Glutamatergic neuron (in vitro differentiated cells): ENCODE data around the gene DCAF8L2. TPM values are rescaled to one million over a fixed set of nuclear protein-coding genes. Genes with fewer than 3 reads are reported as not detected.

Experiments used
- DNase-seq: peaks from one replicate; pipeline ENCODE4 v3.0.0; 2022
- H3K27ac Mint-ChIP-seq: one replicate; pipeline ENCODE4 v1.8.0; 2020; ENCODE audit warnings: mild to moderate bottlenecking, mixed read lengths, inconsistent platforms; ENCODE audit not compliant: unreplicated experiment
- H3K27me3 Mint-ChIP-seq: one replicate; pipeline ENCODE4 v1.8.0; 2020; ENCODE audit warnings: mild to moderate bottlenecking, moderate library complexity, mixed read lengths, inconsistent platforms; ENCODE audit not compliant: unreplicated experiment
- H3K36me3 Mint-ChIP-seq: one replicate; pipeline ENCODE4 v1.8.0; 2020; ENCODE audit warnings: mild to moderate bottlenecking, mixed read lengths, inconsistent platforms; ENCODE audit not compliant: unreplicated experiment
- H3K4me1 Mint-ChIP-seq: one replicate; pipeline ENCODE4 v1.8.0; 2020; ENCODE audit warnings: mild to moderate bottlenecking, low read depth, mixed read lengths, inconsistent platforms; ENCODE audit not compliant: unreplicated experiment
- H3K4me3 Mint-ChIP-seq: one replicate; pipeline ENCODE4 v1.8.0; 2020; ENCODE audit warnings: mild to moderate bottlenecking, mixed read lengths, inconsistent platforms; ENCODE audit not compliant: unreplicated experiment
- H3K9me3 Mint-ChIP-seq: one replicate; pipeline ENCODE4 v1.8.0; 2020; ENCODE audit warnings: mild to moderate bottlenecking, moderate library complexity, mixed read lengths, inconsistent platforms; ENCODE audit not compliant: unreplicated experiment
- CTCF ChIP-seq: fragments of 200-600 bp; sonication (generic); IDR thresholded peaks from one replicate; pipeline ENCODE4 v1.5.0; 2021; ENCODE audit not compliant: partially characterized antibody, unreplicated experiment
- total RNA-seq: library from RNA; stranded (reverse); fragmentation: NEBNext Ultra II Directional; extraction: Animal tissue kit (Norgen Biotek cat#: 25700); gene quantifications from one replicate; pipeline ENCODE4 v1.2.1, GENCODE V29; 2021; ENCODE audit not compliant: unreplicated experiment

DCAF8L2 gene
- total RNA-seq, 1 donor from 2014 or later, result not detected

- H3K4me1 Mint-ChIP-seq, result no peaks in the 10 kb centered on the region
- H3K27ac Mint-ChIP-seq, result no peak overlapping the region
- H3K9me3 Mint-ChIP-seq, result peaks cover 2% of the 10 kb centered on the region
- H3K27me3 Mint-ChIP-seq, result no peaks in the 10 kb centered on the region
- TF ChIP-seq CTCF, result no peak
- H3K36me3 Mint-ChIP-seq, result no peaks in the 10 kb centered on the region
- no peak for DNase-seq
- H3K4me3 Mint-ChIP-seq, result no peak overlapping the region
These were observed 161.8 kb downstream of the DCAF8L2 start for GRCh38 chrX:27751976-27752375.

- no peak for DNase-seq
- H3K4me3 Mint-ChIP-seq, result no peak overlapping the region
- H3K4me1 Mint-ChIP-seq, result no peaks in the 10 kb centered on the region
- no peak overlapping the region for H3K27ac Mint-ChIP-seq
- no peaks in the 10 kb centered on the region for H3K36me3 Mint-ChIP-seq
- no peak for TF ChIP-seq CTCF
- H3K27me3 Mint-ChIP-seq, result no peaks in the 10 kb centered on the region
- H3K9me3 Mint-ChIP-seq, result no peaks in the 10 kb centered on the region
These were observed 175.6 kb downstream of the DCAF8L2 start for GRCh38 chrX:27765718-27766117.

- Mint-ChIP-seq H3K36me3 (no peaks in the 10 kb centered on the region), H3K4me1 (no peaks in the 10 kb centered on the region), H3K27ac (no peak overlapping the region), H3K9me3 (no peaks in the 10 kb centered on the region), H3K27me3 (no peaks in the 10 kb centered on the region), H3K4me3 (no peak overlapping the region)
- no peak for TF ChIP-seq CTCF
- DNase-seq, result no peak
These were observed 177.2 kb downstream of the DCAF8L2 start for GRCh38 chrX:27767387-27767786.

GRCh38 chrX:27775984-27776383 lies 185.8 kb downstream of the DCAF8L2 start:
- TF ChIP-seq CTCF, result no peak
- no peaks in the 10 kb centered on the region for H3K36me3 Mint-ChIP-seq
- H3K4me3 Mint-ChIP-seq, result no peak overlapping the region
- H3K27ac Mint-ChIP-seq, result no peak overlapping the region
- H3K27me3 Mint-ChIP-seq, result no peaks in the 10 kb centered on the region
- H3K9me3 Mint-ChIP-seq, result no peaks in the 10 kb centered on the region
- no peak for DNase-seq
- H3K4me1 Mint-ChIP-seq, result no peaks in the 10 kb centered on the region

GRCh38 chrX:27796640-27797257 lies 206.6 kb downstream of the DCAF8L2 start:
- Mint-ChIP-seq H3K4me1 (no peaks in the 10 kb centered on the region), H3K9me3 (peaks cover 1% of the 10 kb centered on the region), H3K36me3 (no peaks in the 10 kb centered on the region), H3K27me3 (no peaks in the 10 kb centered on the region), H3K4me3 (no peak overlapping the region), H3K27ac (no peak overlapping the region)
- no peak for TF ChIP-seq CTCF
- no peak for DNase-seq
